ENCODE data around the gene THSD4.

THSD4 gene

GRCh38 chr15:71114887-71115566 lies at the start of gene THSD4:
Gene THSD4 (plus strand): TSS chr15:71115471.
- peak in 5 of 6 experiments; percentile 2 to 18 (median 7) for DNase-seq

- no peak for DNase-seq
Observed at GRCh38 chr15:71066983-71067382, 48.3 kb upstream of the THSD4 start.

- DNase-seq = no peak
Observed at GRCh38 chr15:71069693-71070092, 45.6 kb upstream of the THSD4 start.

GRCh38 chr15:71071529-71071928 lies 43.7 kb upstream of the THSD4 start:
- no peak for DNase-seq

GRCh38 chr15:71072423-71072822 lies 42.8 kb upstream of the THSD4 start:
- DNase-seq = no peak

GRCh38 chr15:71078506-71079207 lies 36.6 kb upstream of the THSD4 start:
- no peak for DNase-seq

- DNase-seq = no peak
Observed at GRCh38 chr15:71079208-71080044, 35.8 kb upstream of the THSD4 start.

GRCh38 chr15:71080166-71080565 lies 35.1 kb upstream of the THSD4 start:
- DNase-seq = no peak

- no peak for DNase-seq
Observed at GRCh38 chr15:71080705-71081104, 34.6 kb upstream of the THSD4 start.

GRCh38 chr15:71082803-71083202 lies 32.5 kb upstream of the THSD4 start:
- no peak for DNase-seq

- no peak for DNase-seq
Observed at GRCh38 chr15:71083349-71083748, 31.9 kb upstream of the THSD4 start.

GRCh38 chr15:71084264-71084663 lies 31.0 kb upstream of the THSD4 start:
- no peak for DNase-seq

GRCh38 chr15:71085809-71086208 lies 29.5 kb upstream of the THSD4 start:
- DNase-seq = no peak

GRCh38 chr15:71088155-71088554 lies 27.1 kb upstream of the THSD4 start:
- DNase-seq = no peak

GRCh38 chr15:71088683-71089082 lies 26.6 kb upstream of the THSD4 start:
- no peak for DNase-seq

- no peak for DNase-seq
Observed at GRCh38 chr15:71089801-71090200, 25.5 kb upstream of the THSD4 start.

- no peak for DNase-seq
Observed at GRCh38 chr15:71091601-71092000, 23.7 kb upstream of the THSD4 start.

- no peak for DNase-seq
Observed at GRCh38 chr15:71092056-71092600, 23.1 kb upstream of the THSD4 start.

- no peak for DNase-seq
Observed at GRCh38 chr15:71093054-71094024, 21.9 kb upstream of the THSD4 start.

GRCh38 chr15:71094137-71094536 lies 21.1 kb upstream of the THSD4 start:
- no peak for DNase-seq

- DNase-seq = no peak
Observed at GRCh38 chr15:71096676-71097075, 18.6 kb upstream of the THSD4 start.

- DNase-seq = no peak
Observed at GRCh38 chr15:71097890-71098289, 17.4 kb upstream of the THSD4 start.
